Measurements from ENCODE around the gene STK17A. TPM values are rescaled to one million over a fixed set of nuclear protein-coding genes. Genes with fewer than 3 reads are reported as not detected.
A peak's percentile ranks its signal among the peaks of the same experiment; 100 is the strongest.

Gene STK17A
- total and polyA plus RNA-seq, 4 donors = 11.7 to 34.7 (median 22.0) TPM

DNA sequence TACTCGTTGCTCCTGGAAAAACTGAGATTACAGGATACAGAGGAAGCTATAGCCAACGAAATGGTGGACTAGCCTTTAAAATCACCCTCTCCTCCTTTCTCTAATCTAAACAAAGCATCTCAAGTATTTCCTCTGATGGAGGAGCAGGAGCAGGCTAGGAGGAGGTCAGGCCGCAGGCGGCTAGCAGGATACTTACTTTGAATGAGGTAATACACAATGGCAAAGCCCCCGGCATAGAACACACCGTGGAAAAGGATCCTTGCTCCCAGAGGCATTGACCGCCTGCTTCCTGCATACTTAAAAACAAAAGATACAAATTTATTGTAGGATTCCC is 64.4 kb downstream of the STK17A start:
- Histone ChIP-seq H3K9ac (ENCODE audit: insufficient read depth in 1 of 2, low read length in 2 of 2) (peak overlapping the region in 1 of 2 donors; percentile 38), H3K9me3 (ENCODE audit: control insufficient read depth in 4 of 4, insufficient read depth in 3 of 4, low read length in 3 of 4) (no peaks in the 10 kb centered on the region), H3K4me1 (ENCODE audit: control insufficient read depth in 5 of 5, insufficient read depth in 5 of 5, low read length in 5 of 5) (peaks cover 18 to 39% (median 32%) of the 10 kb centered on the region in 5 donors), H3K36me3 (ENCODE audit: control insufficient read depth in 4 of 4, insufficient read depth in 4 of 4, low read length in 4 of 4) (peaks cover 0 to 24% (median 17%) of the 10 kb centered on the region in 4 donors), H3K27me3 (ENCODE audit: control insufficient read depth in 3 of 3, insufficient read depth in 3 of 3, low read length in 2 of 3) (no peaks in the 10 kb centered on the region), H3K4me3 (no peak overlapping the region), H3K27ac (ENCODE audit: low read depth in 1 of 2, low read length in 1 of 2) (peak overlapping the region; percentile 76 to 98)
- TF ChIP-seq CTCF (IDR thresholded peaks at IDR 0.05; ENCODE audit: control extremely low read depth, extremely low read depth) = no peak
- ATAC-seq (ENCODE audit: insufficient read depth, low FRiP score) = no peak
- DNase-seq = peak; percentile 31 to 45 (median 32)
- 37 to 66% methylated on average over 7 of the region's 7 CpGs for WGBS, 2 donors

DNA sequence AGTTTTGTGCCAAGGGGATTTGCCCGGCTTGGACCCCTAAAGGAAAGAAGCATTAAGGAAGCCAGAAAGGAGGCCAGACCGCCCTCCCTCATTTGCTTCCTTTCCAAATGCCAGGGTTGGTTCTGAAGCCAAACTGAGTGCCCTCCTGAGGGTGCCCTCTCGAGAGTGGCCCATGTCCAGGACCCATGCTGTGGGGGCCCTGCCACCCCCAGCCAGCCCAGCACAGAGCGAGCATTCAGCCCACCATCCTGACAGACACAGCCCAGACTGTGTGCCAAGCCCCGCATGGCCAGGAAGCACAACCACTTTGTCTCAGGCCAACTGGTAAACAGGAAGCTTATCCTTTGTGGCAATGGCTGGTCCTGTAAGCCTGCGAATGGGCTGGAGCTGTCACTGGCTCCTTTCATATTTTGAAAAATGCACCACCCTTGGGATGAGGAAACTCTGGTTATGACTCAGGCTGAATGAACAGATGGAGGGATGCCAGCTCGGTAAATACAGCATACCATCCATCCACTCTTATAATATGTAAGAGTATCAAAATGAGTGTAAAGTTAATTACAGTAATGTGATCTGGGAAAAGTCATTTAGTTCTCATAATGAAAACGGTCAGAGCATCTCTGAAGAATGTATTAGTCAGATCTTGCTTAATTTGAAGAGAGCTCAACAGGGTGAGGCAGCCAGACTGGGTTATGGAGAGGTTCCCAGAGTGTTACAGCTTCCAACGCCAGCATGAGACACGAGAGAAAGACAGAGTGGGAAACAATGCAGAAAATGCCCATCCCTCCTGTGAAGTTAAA is 65.0 kb downstream of the STK17A start:
- Histone ChIP-seq H3K27ac (ENCODE audit: low read depth in 1 of 2, low read length in 1 of 2) (peak overlapping the region; percentile 76 to 98), H3K9me3 (ENCODE audit: control insufficient read depth in 4 of 4, insufficient read depth in 3 of 4, low read length in 3 of 4) (no peaks in the 10 kb centered on the region), H3K27me3 (ENCODE audit: control insufficient read depth in 3 of 3, insufficient read depth in 3 of 3, low read length in 2 of 3) (no peaks in the 10 kb centered on the region), H3K36me3 (ENCODE audit: control insufficient read depth in 4 of 4, insufficient read depth in 4 of 4, low read length in 4 of 4) (peaks cover 0 to 24% (median 17%) of the 10 kb centered on the region in 4 donors), H3K9ac (ENCODE audit: insufficient read depth in 1 of 2, low read length in 2 of 2) (peak overlapping the region in 1 of 2 donors; percentile 38), H3K4me1 (ENCODE audit: control insufficient read depth in 5 of 5, insufficient read depth in 5 of 5, low read length in 5 of 5) (peaks cover 18 to 39% (median 32%) of the 10 kb centered on the region in 5 donors), H3K4me3 (no peak overlapping the region)
- WGBS, 2 donors = 20 to 21% methylated on average over 10 of the region's 10 CpGs
- ATAC-seq (ENCODE audit: insufficient read depth, low FRiP score) (peak; percentile 72), DNase-seq (peak; percentile 53 to 82 (median 72))
- TF ChIP-seq CTCF (IDR thresholded peaks at IDR 0.05; ENCODE audit: control extremely low read depth, extremely low read depth) = no peak

DNA sequence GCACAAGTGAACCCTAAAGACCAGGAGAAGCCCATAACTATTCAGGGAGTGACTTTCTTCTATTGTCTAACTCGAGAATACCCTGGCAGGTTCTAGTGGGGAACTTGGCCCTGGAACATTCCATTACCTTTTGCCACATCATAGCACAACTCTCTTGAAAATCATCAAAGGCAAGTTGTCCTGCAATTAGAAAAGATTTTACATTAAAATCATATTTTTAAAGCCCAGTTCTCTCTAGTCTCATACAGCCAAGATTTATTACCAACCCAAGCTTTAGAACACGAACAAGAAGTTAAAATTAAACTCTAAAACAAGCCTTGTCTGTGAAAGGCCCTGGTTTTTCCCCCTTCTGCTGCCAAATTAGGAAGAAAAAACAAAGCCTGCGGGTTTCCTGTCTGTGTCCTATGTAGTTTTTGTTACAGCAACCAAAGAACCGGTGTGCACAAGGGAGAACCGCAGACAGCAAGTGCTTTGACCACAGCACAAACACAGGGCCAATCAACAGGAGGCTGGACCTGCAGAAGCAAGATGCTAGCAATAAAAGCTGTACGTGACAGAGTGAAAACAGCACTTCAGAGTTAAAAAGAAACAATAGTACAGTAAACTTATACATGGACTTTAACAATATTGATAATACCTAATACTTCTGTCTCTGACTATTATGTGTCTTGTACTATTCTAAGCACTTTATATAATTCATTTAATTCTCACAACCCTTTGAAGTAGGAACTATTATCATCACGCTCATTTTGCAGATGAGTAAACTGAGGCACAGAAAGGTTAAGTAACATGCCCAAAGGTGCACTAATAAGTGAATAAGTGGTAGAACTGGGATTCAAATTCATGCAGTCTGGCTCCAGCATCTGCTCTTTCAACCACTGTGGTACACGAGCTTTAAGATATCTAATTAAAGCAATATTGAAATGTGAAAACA is 65.8 kb downstream of the STK17A start:
- Histone ChIP-seq H3K36me3 (ENCODE audit: control insufficient read depth in 4 of 4, insufficient read depth in 4 of 4, low read length in 4 of 4) (peaks cover 0 to 20% (median 13%) of the 10 kb centered on the region in 4 donors), H3K9me3 (ENCODE audit: control insufficient read depth in 4 of 4, insufficient read depth in 3 of 4, low read length in 3 of 4) (no peaks in the 10 kb centered on the region), H3K27ac (ENCODE audit: low read depth in 1 of 2, low read length in 1 of 2) (peak overlapping the region; percentile 76 to 81), H3K9ac (ENCODE audit: insufficient read depth in 1 of 2, low read length in 2 of 2) (no peak overlapping the region), H3K4me1 (ENCODE audit: control insufficient read depth in 5 of 5, insufficient read depth in 5 of 5, low read length in 5 of 5) (peaks cover 18 to 39% (median 27%) of the 10 kb centered on the region in 5 donors), H3K27me3 (ENCODE audit: control insufficient read depth in 3 of 3, insufficient read depth in 3 of 3, low read length in 2 of 3) (no peaks in the 10 kb centered on the region), H3K4me3 (no peak overlapping the region)
- no peak for TF ChIP-seq CTCF (IDR thresholded peaks at IDR 0.05; ENCODE audit: control extremely low read depth, extremely low read depth)
- WGBS, 2 donors = 13 to 26% methylated on average over 8 of the region's 8 CpGs
- ATAC-seq (ENCODE audit: insufficient read depth, low FRiP score) = no peak
- DNase-seq = peak in 2 of 3 donors; percentile 16 to 34
